Lower leg skin (tissue), 3 donors: ENCODE results near the gene SMAD6.

Experiments used
- CTCF ChIP-seq, 3 donors: fragments of 450-650 bp; IDR thresholded peaks; one replicate each; pipeline ENCODE4 v1.5.1; 2016; ENCODE audit warnings: antibody characterized with exemption in 3 of 3, mild to moderate bottlenecking in 3 of 3, moderate library complexity in 2 of 3
- POLR2A ChIP-seq, 2 donors: fragments of 450-650 bp; IDR thresholded peaks; one replicate each; pipeline ENCODE4 v1.6.1; 2016 to 2017; ENCODE audit warnings: antibody characterized with exemption in 2 of 2, mild to moderate bottlenecking in 1 of 2, moderate library complexity in 1 of 2

- TF ChIP-seq CTCF (IDR thresholded peaks at IDR 0.05), result no peak
- no peak for TF ChIP-seq POLR2A (IDR thresholded peaks at IDR 0.05)
Observed at GRCh38 chr15:66700802-66701421, 1.1 kb upstream of the SMAD6 start.
